UCSD-AML1 (cell line): ENCODE results near the gene IFI27.

Experiments
- DNase-seq: peaks from one replicate; lab custom pipeline; 2025; ENCODE audit not compliant: unreplicated experiment; lab: John Stamatoyannopoulos, UW

The IFI27 gene

DNA sequence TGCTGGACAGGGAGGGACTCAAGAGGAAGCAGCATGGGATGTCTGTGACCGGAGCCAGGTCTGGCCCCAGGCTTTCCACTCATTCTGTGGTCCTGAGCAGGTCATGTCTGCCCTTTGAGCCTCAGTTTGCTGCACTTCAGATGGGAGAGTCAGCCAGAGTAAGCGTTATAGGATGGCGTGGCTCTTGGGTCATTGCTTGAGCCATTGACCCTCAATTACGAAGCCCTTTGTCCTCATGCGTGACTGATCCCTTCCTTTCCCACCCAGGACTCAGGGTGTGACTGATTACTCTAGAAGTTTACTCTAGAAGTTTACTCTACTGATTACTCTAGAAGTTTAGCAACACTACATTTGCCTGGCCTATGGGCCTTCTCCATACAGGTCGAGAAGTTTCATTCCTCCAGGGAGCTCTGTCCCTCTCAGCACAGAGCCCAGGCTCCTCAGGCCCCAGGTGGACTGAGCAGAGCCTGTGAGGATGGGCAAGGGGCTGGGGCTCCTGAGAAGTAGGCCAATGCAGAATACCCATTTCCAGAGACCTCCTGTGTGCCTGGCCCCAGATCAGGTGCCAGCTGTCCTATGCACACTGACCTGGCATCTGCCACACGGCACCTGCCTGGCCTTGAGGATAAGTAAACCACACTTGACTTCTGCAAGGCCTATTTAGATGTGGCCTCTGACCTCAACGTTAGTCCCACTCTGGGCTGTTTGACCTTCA lies 7.6 kb upstream of the IFI27 start:
- no peak for DNase-seq

GRCh38 chr14:94103554-94104150 lies 6.9 kb upstream of the IFI27 start:
- no peak for DNase-seq

GRCh38 chr14:94104731-94105130 lies 5.8 kb upstream of the IFI27 start:
- no peak for DNase-seq

- DNase-seq: no peak
These were observed 653 bp upstream of the IFI27 start for GRCh38 chr14:94109915-94110250.

- DNase-seq: no peak
These were observed 950 bp downstream of the IFI27 start for GRCh38 chr14:94111276-94112095.

DNA sequence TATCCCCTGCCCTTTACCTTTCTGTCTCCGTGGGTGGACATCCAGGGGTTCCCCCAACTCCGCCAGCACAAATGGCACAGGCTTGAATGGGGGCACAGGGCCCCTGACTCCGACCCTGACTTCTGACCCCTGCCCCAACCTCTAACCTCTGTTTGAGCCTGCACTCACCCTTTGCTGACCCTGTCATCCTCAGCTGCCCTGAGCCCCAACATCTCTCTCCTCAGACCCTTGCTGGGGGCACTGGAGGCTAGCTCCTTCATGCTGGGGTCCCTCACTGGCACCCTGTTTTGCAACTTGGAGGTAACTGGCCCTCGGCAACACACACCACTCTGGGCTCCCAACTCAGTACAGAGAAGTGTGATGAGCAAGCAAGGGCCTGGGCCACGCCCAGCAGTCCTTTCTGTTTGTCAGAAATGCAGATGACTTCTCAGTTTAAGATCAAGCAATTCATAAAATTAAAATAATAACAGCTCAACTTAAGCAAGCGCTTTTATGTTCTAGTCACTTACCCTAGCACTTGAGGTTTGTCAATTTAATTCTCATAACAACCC lies 2.1 kb downstream of the IFI27 start:
- no peak for DNase-seq

GRCh38 chr14:94113073-94113472 lies 2.5 kb downstream of the IFI27 start:
- no peak for DNase-seq

DNA sequence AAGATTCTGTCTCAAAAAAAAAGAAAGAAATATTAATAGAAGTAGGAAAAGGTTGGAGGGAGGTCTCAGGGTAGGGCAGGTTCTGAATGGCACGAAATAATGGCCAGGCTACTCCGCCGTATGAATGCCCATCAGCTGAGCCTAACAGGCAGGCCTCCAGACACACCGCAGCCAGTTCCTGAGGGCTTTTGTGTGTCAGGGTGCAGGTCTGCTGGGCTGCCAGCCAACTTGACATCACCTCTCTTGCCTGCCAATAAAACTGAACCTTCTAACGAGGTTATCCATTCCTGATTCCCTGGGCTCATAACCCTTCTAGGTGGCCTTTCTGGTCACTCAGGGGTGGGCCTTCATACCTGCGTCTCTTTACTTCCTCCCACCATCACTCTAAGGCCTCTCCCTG lies 3.0 kb downstream of the IFI27 start:
- no peak for DNase-seq

DNA sequence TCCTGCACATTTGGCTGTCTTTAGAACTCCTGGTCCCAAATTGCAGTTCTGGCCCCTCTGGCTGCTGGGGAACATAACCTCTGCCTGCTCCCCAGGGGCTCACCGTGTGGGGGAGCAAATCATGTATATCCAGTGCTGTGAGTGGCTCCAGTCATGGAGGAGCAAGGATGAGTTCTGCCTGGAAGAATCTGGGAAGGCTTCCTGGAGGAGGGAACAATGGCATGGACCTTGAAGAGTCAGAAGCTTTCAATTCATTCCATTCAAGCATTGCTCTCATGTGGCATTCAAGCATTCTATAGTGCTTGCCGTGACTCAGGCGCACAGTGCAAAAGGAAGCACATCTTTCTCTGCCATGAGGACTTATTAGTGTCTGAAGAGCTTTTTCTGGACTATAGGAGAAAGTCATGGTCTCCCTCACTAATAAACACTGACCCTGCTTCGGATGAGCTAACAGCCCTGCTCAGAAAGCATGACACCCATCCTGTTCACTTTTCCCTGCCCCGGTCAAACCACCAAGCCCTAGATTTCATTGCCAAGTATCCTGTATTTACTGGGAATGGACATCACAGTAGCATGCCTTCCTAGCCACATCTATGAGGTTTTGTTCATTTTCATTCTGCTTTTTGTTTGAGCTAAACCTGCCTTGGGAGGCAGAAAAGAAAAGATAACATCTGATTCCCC lies 3.5 kb downstream of the IFI27 start:
- DNase-seq: no peak

GRCh38 chr14:94114589-94115057 lies 4.1 kb downstream of the IFI27 start:
- no peak for DNase-seq

DNA sequence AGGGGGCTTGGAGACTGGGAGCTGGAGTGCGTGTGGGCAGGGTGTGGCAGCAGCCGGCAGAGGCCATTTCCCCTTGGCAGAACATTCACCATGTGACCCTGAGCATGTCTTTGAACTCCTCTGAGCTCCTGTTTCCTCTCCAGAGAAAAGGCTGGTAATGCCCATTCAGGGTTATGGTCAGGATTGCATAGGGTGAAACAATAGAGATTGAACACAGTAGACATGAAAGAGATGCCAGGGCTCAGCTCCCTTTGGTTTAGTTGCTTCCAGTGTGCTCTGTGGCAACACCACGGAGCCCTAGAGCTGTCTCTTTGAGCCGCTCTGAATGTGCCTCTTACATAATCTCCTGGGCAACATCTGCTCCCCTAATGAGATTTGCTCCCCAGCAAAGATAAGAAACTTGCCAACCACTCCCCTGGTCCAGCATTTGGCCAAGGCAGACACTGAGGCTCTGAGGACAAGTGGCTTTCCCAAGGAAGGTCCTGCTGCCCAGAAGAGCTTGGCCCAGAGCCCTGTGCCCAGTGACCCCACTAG lies 4.6 kb downstream of the IFI27 start:
- peak; percentile 29 for DNase-seq

GRCh38 chr14:94115631-94116030 lies 5.1 kb downstream of the IFI27 start:
- DNase-seq: no peak

DNA sequence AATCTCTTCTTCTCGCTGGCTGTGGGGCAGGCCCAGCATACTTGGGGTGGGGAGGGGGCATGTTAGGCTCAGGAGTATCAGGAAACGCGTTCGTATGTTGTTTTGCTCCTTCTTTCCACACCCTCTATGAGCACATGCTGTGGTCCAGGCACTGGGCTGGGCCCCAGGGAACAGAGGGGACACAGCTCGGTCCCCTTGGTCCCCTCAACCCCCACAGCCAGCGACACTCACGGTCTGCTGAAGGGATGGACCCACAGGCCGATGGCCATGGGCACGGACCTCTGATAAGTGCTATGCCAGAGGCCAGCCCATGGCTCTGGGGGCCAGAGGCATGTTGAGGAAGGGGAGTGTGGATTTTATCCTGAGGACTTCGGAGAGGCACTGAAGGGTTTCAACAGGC lies 6.2 kb downstream of the IFI27 start:
- DNase-seq: no peak

DNA sequence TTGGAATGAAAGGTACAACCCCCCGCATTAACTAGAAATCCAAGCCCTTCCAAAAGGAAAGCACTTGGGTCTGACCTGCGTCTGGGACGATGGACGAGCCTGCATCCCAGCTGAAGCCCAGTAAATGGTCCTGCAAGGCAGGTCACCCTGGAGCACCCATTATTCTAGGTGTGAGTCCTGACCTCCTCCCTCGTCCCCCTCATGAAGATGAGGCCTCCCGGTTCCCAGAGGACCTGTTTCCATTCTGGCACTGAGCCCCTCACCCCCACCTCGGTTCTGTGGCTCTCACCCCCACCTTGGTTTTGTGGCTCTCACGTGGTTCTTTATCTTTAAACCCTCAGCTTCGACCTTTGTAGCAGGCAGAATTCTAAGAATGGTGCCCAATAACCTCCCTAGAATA lies 7.3 kb downstream of the IFI27 start:
- DNase-seq: no peak

DNA sequence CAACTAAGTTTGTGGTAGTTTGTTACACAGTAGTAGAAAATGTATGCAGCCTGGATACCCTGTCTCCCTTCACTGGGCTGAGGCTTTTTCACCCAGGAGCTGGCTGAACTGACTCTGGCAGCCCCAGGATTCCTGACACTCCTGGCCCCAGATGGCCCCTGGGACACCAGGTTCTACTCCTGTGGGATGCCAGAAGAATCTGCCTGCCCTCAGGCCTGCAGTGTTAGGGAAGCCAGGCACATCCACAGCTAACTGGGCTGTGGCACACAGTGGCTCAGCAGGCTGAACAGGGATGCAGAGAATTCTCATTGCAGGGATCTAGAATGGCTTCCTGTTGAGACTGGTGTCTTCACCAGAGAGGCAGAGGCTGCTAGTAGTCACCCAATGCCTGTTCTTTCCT lies 8.5 kb downstream of the IFI27 start:
- no peak for DNase-seq

- no peak for DNase-seq
These were observed 10.3 kb downstream of the IFI27 start for GRCh38 chr14:94120667-94121340.

DNA sequence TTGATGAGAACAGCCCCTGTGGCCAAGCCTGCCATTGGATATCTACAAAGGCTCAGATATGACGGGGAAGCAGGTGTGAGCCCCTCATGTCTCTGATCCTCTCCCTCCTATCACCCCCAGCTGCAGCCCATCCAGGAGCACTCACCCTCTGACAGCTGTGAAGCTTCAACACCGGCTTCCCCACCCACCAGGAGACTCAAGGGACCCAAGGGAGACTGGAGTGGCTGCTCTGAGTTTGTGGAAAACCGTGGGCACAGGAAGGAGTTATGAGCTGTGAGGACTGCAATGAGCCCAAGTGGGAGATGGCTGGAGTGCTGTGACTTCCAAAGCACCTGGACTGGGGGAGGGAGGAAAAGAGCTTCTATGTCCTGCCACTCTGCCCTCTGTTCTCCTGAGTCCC lies 10.9 kb downstream of the IFI27 start:
- DNase-seq: no peak

DNA sequence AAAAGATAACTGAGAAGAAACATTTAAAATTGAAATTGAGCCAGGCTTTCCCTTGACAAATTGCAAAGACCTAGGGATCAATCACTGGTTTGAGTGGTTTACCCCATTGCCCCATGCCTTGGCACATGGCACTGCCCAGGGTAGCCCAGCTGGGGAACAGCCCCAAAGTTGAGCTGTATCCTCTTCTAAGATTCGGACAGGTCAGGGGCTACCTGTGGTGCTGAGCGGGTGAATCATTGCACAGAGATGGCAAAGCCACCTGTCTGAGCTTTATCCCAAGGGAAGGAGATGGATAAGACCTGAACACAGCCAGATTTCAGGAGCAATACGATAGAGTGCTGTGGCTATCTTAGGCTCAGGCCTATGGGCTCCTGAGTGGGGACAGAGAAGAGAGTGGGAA lies 11.9 kb downstream of the IFI27 start:
- no peak for DNase-seq

- no peak for DNase-seq
These were observed 12.8 kb downstream of the IFI27 start for GRCh38 chr14:94123296-94123695.

- no peak for DNase-seq
These were observed 13.3 kb downstream of the IFI27 start for GRCh38 chr14:94123868-94124267.
